ENCODE data around the gene ZNF74.

- TF ChIP-seq CTCF (tag by site-specific recombination; IDR thresholded peaks at IDR 0.05) (no peak), MZF1 (tag by site-specific recombination; IDR thresholded peaks at IDR 0.05; ENCODE audit: borderline replicate concordance) (no peak), ZNF558 (tag by site-specific recombination; IDR thresholded peaks at IDR 0.05) (no peak), ZNF24 (tag by site-specific recombination; IDR thresholded peaks at IDR 0.05) (no peak), ZNF266 (tag by site-specific recombination; IDR thresholded peaks at IDR 0.05; ENCODE audit: low read depth) (no peak), ZNF23 (tag by site-specific recombination; IDR thresholded peaks at IDR 0.05; ENCODE audit: borderline replicate concordance) (no peak), GLI4 (tag by site-specific recombination; IDR thresholded peaks at IDR 0.05) (no peak), ZBTB7A (tag by site-specific recombination; IDR thresholded peaks at IDR 0.05; ENCODE audit: low read depth) (no peak), ZNF121 (tag by site-specific recombination; IDR thresholded peaks at IDR 0.05) (no peak), ZSCAN18 (tag by site-specific recombination; IDR thresholded peaks at IDR 0.05) (no peak), ZNF701 (tag by site-specific recombination; IDR thresholded peaks at IDR 0.05) (no peak)
- TF ChIP-seq, protein P1, sequence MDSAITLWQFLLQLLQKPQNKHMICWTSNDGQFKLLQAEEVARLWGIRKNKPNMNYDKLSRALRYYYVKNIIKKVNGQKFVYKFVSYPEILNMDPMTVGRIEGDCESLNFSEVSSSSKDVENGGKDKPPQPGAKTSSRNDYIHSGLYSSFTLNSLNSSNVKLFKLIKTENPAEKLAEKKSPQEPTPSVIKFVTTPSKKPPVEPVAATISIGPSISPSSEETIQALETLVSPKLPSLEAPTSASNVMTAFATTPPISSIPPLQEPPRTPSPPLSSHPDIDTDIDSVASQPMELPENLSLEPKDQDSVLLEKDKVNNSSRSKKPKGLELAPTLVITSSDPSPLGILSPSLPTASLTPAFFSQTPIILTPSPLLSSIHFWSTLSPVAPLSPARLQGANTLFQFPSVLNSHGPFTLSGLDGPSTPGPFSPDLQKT (IDR thresholded peaks at IDR 0.05; ENCODE audit: borderline replicate concordance, low read depth, low read length), result no peak
Observed at GRCh38 chr22:20438427-20438677, 44.4 kb downstream of the ZNF74 start.

Data from HEK293 (cell line).